HFF-Myc (cell line): ENCODE results near the gene FKBP1A.

Source experiments
- DNase-seq: peaks from one replicate; pipeline ENCODE4 v3.0.0-alpha.2; 2011; ENCODE audit warnings: low read depth; ENCODE audit errors: extremely low read depth
- H3K4me3 ChIP-seq: replicated peaks from 2 replicates; pipeline ENCODE4 v1.5.1; 2011; ENCODE audit warnings: low read depth, mild to moderate bottlenecking, control low read depth, low read length
- TF ChIP-seq, protein P1 (sequence below): IDR thresholded peaks from 2 replicates; pipeline ENCODE4 v1.5.1; 2012; ENCODE audit warnings: mild to moderate bottlenecking, low read depth, low read length, control low read depth; ENCODE audit errors: missing control alignments

FKBP1A gene

DNA sequence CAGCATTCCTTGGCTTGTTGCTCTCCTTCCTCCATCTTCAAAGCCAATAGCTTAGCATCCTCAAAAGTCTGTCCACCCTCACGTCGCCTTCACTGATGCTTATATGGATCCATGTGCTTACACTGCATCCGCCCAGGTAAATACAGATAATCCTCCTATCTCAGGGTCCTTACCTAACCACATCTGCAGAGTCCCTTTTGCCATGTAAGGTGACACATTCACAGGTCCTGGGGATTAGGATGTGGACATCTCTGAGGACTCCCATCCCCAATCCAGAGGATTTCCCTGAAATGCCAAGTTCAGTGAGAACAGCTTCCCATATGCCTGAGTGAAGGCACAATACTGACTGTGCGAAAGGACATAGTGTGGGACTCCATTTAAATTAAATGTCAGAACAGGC, 25.4 kb downstream of the FKBP1A start:
- DNase-seq, result no peak
- no peak overlapping the region for H3K4me3 ChIP-seq
- TF ChIP-seq, protein P1, sequence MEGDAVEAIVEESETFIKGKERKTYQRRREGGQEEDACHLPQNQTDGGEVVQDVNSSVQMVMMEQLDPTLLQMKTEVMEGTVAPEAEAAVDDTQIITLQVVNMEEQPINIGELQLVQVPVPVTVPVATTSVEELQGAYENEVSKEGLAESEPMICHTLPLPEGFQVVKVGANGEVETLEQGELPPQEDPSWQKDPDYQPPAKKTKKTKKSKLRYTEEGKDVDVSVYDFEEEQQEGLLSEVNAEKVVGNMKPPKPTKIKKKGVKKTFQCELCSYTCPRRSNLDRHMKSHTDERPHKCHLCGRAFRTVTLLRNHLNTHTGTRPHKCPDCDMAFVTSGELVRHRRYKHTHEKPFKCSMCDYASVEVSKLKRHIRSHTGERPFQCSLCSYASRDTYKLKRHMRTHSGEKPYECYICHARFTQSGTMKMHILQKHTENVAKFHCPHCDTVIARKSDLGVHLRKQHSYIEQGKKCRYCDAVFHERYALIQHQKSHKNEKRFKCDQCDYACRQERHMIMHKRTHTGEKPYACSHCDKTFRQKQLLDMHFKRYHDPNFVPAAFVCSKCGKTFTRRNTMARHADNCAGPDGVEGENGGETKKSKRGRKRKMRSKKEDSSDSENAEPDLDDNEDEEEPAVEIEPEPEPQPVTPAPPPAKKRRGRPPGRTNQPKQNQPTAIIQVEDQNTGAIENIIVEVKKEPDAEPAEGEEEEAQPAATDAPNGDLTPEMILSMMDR, result no peak

DNA sequence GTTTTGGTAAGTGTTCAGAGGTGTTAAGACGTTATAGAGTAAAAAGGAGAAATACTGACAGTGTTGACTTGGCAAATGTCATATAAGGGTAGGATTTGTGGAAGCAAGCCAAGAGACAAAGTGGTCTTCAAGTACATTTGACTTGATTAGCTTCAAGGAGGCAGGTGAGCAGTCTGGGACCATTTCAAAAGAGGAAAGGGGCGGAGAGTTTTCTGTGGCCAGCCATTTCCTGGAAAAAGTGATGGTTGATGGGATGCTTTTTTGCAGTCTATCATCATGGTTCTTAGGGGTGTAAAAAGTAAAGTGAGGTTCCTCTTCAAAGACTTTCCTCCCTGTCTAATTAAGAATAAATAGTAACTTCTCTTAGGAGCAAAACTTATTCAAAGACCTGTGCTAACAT, 28.7 kb downstream of the FKBP1A start:
- no peak overlapping the region for H3K4me3 ChIP-seq
- DNase-seq, result no peak
- TF ChIP-seq, protein P1, result no peak

DNA sequence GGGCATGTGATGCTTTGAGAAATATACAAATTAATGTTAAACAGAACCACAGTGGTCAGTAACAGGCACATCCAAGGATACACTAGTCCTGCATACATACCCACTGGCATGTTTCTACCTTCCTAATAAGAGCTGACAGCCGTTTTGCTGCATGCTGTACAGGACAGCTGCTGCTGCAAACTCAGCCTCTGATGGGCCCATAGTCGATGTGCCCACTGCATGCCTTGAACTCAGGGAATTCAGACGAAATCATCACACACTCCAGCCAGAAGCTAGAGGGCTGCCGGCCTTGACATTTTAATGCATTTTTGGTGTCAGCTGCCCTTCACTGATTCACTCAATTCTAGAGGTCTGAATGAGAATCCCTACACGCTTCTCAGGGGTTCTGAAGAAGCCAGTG, 29.3 kb downstream of the FKBP1A start:
- TF ChIP-seq, protein P1, result no peak
- no peak for DNase-seq
- H3K4me3 ChIP-seq, result no peak overlapping the region

DNA sequence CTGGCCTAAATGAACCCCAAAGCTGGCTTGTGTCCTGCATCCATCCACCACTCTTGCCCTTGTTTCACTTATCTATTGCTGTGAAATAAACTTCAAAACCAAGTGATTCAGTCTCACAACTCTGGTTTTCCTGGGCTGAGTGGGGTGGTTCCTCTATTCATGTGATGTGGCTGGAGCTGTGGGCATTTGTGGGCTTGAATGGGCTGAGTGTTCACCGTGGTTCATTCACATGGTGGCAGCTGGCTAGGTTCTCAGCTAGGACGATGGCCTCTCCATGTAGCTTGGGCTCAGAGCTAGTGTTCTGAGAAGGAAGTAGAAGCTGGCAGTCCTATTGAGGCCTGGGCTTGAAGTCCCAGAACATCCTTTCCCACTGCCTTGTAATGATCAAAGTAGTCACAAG, 30.4 kb downstream of the FKBP1A start:
- no peak for DNase-seq
- TF ChIP-seq, protein P1, result no peak
- no peak overlapping the region for H3K4me3 ChIP-seq

DNA sequence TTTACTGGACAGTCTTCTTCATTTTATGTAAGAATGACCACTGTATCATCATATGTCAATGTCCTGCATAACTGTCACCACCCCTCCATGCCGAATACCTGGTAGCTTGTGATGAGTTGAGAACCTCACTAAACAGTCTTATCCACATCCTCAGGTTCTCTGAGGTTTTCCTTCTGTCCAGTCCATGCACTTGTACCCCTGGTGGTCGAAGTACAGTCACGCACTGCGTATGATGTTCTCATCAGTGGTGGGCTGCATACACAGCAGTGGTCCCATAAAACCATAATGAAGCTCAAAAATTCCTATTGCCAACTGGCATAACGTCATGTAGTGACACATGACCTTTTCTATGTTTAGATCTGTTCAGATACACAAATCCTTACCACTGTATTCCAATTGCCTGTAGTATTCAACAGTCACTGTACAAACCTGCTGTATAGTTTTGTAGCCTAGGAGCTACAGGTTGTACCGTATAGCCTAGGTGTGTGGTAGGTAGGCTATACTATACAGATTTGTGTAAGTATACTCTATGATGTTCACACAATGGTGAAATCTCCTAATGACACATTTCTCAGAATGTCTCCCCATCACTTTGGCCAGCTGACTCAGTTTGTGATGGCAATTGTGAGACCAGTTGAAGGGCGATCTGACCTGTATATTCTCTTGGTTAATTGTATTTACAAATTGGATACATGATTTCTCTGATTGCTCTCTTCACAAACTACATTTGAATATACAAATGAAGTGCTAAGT, 32.6 kb downstream of the FKBP1A start:
- no peak overlapping the region for H3K4me3 ChIP-seq
- DNase-seq, result no peak
- TF ChIP-seq, protein P1, result peak; percentile 10

DNA sequence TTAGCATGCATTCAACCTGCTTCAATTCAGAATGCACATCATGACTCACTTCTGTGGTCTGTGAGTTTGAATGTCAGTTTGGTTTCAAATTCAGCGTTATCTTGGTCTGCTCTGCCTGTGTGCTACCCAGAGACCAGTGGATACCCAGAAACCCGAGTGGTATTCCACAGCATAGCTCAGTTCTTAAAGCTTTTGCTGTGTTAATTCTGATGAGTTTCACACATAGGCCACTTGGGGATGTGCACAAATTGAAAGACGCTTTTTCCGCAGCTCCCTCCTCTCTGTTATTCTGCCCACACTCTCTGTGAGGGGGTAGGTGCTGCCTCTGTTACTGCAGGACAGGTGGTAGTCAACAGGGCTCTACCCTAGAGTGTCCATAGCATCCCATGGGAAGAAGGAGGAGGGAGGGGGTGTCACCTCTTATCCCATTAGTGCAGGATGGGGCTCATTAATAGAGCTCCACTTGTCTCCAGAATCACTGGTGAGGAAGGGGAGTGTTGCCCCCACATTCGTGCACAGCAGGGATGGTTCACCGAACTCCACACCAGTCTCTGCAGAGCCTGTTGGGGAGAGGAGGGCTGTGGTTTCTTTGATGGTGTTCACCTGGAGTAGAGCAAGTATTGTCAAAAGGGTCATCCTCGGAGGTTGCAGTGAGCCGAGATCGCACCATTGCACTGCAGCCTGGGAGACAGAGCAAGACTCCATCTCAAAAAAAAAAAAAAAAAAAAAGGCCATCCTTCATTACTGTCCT, 34.8 kb downstream of the FKBP1A start:
- DNase-seq, result no peak

More for the DNA sequence above, 34.8 kb downstream of the FKBP1A start:
- TF ChIP-seq, protein P1, result no peak
- H3K4me3 ChIP-seq, result no peak overlapping the region
